ENCODE measurements around the gene DGCR8.

The DGCR8 gene

GRCh38 chr22:20125201-20126174 lies 45.4 kb downstream of the DGCR8 start:
- DNase-seq (ENCODE audit: low spot score), result no peak

- no peak for DNase-seq (ENCODE audit: low spot score)
These were observed 46.4 kb downstream of the DGCR8 start for GRCh38 chr22:20126284-20127029.

DNA sequence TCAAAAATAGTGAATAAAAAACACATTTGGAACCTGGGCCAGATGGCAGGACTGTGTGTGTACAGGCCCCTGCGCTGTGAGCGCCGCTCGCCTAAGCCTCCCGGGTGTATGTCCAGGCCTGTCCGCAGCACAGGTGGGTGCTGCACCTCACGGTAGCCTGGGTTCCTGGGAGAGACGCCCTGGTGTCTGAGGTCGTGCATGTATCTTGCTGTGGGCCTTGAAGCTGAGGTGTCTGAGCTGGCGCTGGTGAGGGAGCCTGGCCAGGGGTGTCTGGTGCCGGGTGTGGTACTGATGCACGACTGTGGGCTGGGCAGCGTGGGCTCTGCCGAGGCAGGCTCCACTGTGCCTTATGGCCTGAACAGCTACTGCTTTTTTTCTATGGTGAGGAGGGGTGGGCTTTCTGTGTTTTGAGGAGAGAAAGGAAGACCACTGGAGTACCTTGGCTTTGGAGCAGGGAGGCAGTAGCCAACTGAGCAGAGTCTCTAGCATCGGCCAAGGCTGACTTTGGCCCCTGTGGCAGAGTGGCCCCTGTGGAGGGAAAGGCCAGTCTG lies 47.4 kb downstream of the DGCR8 start:
- DNase-seq (ENCODE audit: low spot score), result no peak

- no peak for DNase-seq (ENCODE audit: low spot score)
These were observed 48.0 kb downstream of the DGCR8 start for GRCh38 chr22:20127869-20128618.

- DNase-seq (ENCODE audit: low spot score), result no peak
These were observed 48.5 kb downstream of the DGCR8 start for GRCh38 chr22:20128619-20128901.

GRCh38 chr22:20128902-20129746 lies 49.1 kb downstream of the DGCR8 start:
- peak; percentile 51 for DNase-seq (ENCODE audit: low spot score)

GRCh38 chr22:20129747-20130014 lies 49.6 kb downstream of the DGCR8 start:
- no peak for DNase-seq (ENCODE audit: low spot score)

DNA sequence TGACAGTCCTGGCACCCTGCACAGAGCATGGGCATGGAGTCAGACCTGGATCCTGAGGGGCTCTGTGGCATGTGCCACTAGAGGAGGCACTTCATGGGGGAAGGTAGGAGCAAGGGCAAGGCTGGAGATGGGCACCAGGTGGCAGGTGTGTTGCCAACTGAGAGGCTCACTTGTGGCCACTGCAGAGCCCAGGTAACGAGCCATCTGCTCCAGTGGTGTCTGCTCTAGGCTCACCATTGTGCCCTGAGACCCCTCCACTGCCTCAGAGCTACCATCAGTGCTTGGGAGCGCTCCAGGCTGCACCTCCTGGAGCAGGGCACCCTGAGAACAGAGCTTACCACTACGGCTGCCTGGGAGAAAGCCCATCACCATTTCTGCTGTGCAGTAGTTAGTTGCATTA lies 50.3 kb downstream of the DGCR8 start:
- DNase-seq (ENCODE audit: low spot score), result no peak

- peak; percentile 91 for DNase-seq (ENCODE audit: low spot score)
These were observed 50.9 kb downstream of the DGCR8 start for GRCh38 chr22:20130731-20131596.

GRCh38 chr22:20131597-20131858 lies 51.5 kb downstream of the DGCR8 start, which contains the start of gene ZDHHC8:
ZDHHC8 (plus strand) TSS chr22:20131804; CDS start chr22:20131948, 144 bp downstream.
- DNase-seq (ENCODE audit: low spot score), result peak; percentile 56

DNA sequence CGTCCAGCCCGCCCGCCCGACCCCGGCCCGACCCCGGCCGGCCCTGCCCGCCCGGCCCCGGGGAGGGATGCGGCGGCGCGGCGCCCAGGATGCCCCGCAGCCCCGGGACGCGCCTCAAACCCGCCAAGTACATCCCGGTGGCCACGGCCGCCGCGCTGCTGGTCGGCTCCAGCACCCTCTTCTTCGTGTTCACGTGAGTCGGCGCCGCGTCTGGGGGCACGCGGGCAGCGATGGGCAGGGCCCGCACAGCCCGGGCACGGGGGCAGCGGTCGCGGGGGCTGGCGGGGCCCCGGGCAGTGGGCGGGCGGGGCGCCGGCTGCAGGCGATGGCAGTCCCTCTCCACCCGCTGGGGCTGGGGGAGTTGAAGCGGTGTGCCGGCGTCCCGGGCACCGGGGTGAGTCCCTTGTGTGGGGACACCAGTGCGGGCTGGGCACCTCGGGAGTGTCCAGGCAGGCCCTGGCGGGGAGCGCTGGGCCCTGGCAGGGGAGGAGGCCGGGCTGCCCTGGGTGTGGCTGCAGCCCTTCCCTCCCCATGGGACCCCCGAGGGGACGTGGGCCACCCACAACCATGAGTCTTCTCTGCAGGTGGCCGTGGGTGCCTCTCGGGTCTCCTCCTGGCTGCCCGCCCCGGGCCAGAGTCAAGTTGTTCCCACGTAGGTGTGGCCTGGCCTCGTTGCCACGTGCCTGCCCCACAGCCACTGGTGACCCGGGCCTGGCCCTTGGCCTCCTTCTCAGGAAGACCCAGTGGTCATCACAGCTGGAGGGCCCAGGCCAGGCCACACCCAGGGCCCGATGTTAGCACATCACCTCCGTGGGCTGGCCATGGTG lies 52.0 kb downstream of the DGCR8 start:
- DNase-seq (ENCODE audit: low spot score), result peak; percentile 40

DNA sequence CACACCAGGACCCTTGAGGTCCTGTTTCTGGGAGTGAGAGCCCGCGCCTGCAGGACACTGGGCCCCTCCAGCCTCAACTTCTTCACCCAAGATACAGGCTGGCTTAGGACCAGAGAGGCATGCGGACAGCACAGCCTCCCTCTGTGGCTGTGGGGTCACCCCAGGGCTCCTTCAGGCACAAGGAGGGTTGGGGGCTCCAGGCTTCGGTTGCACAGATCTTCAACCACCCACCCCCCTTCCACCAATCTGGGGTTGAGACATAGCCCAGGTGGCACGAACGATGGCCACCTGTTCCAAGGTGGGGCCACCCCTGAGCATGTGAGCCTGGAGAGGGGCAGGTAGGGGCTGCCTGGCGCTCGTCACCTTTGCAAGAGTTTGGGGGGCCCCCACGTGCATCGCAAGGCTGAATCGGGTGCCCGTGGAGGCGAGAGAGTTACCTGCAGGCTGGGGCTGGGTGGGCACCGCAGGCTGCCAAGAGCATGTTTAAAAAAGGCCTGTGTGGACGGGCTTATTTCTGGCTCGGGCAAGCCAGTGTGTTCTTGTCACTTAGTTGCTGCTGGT lies 52.7 kb downstream of the DGCR8 start:
- DNase-seq (ENCODE audit: low spot score), result no peak

DNA sequence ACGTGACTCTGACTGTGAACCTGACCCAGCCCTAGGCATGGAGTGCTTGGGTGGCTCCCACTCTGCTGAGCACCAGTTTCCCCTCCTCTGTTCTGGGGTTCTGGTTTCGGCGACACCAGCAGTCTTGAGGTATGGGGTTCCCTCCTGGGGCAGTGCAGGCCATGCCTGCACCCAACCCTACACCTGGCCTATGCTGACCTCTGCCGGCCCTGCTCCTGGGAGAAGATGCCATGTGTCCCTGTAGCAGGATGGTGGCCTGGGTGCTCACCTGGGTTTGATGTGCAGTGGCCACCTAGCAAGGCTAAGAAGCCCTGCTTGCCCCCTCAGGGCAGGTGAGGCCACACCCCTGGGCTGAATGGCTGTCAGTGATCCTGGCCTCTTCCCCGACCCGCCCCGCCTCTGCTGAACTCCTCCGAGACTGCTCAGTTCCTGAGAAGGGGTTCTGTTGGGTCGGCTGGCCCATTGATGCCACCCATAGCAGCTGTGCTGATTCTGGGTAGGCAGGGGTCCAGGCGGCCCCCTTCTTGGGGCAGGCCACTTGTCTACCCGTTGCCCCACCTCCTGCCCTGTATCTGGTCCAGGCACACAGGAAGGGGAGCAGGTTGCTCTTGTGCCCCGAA lies 54.0 kb downstream of the DGCR8 start:
- DNase-seq (ENCODE audit: low spot score), result no peak

DNA sequence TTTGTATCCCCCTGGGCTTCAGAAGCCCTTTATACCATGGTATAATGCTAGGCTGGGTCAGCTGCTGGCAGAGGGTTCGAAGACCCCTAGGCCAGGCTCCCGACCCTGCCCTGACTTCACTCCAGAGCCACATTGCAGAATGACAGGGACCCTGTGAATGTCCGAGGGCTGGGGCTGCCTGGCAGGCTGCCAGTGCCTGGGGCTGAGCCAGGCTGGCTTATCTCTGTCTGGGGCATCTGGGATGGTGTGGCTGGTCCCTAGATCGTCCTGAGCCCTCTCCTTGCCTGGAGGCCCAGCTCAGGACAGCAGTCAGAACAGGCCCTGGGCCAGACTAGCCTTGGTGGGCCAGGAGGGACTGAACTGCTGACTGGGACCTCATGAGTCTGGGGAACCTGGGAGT lies 55.2 kb downstream of the DGCR8 start:
- DNase-seq (ENCODE audit: low spot score), result no peak

GRCh38 chr22:20135806-20136602 lies 56.0 kb downstream of the DGCR8 start:
- no peak for DNase-seq (ENCODE audit: low spot score)

DNA sequence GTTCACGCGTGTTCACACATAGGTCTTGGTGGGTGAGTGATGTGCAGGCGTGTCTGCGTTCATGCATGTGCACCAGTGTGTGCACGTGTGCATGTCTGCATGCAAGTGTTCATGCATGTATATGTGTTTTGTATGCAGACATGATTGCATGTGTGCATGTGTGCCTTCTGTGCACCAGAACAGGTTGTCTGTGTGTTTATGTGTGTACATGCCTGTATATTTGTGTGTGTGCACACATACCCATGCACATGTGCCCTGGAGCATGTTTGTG lies 56.5 kb downstream of the DGCR8 start:
- DNase-seq (ENCODE audit: low spot score), result no peak

DNA sequence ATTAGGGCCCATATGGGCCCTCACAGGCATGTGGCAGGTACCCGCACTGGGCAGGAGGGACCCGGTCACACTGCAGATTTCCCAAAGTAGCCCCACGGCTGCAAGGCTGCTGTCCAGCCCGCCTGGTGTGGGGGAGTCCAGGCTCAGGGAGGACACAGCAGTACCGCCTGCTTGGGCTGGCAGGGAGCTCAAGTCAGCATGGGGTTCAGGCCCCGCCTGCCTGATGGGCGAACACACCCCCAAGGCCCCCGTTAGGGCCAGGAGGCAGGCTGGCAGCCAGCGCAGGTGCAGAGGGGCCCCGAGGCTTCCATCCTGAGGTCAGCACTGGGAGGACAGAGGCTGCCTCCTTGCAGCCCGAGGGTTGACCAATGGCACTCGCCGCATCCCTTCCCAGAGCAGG lies 57.1 kb downstream of the DGCR8 start:
- DNase-seq (ENCODE audit: low spot score), result no peak

- DNase-seq (ENCODE audit: low spot score), result no peak
These were observed 57.8 kb downstream of the DGCR8 start for GRCh38 chr22:20137671-20138416.

Data from AG08395 (cell line).